Activated CD8-positive, alpha-beta memory T cell treated with anti-CD3 and anti-CD28 coated beads, Interleukin-2, amount 50 U/mL, for 24 hours (primary cell): ENCODE results near the gene OTOP3.
"Not testable (repeated sequence)": the region's sequence is repeated elsewhere in the genome, so short reads cannot be mapped to it uniquely, and the experiment has no call there.

Experiments
- DNase-seq: peaks from one replicate; pipeline ENCODE4 v3.0.0-alpha.2; 2020; ENCODE audit errors: extremely low read depth

OTOP3 gene

GRCh38 chr17:74935585-74936469 lies at the start of gene OTOP3:
Gene OTOP3, plus strand, starts transcription at chr17:74935898. Its CDS starts 24 bp downstream, at chr17:74935922.
- no peak for DNase-seq

- no peak for DNase-seq
Measured at GRCh38 chr17:74888469-74888868, 47.2 kb upstream of the OTOP3 start.

GRCh38 chr17:74890554-74890953 lies 45.1 kb upstream of the OTOP3 start:
- DNase-seq: no peak

GRCh38 chr17:74892013-74892841 lies 43.5 kb upstream of the OTOP3 start:
- DNase-seq: no peak

GRCh38 chr17:74892974-74893911 lies 42.5 kb upstream of the OTOP3 start, which contains the start of gene FADS6:
Gene FADS6, minus strand, starts transcription at chr17:74893633. Its CDS starts 38 bp downstream, at chr17:74893595.
- no peak for DNase-seq

GRCh38 chr17:74893936-74894671 lies 41.6 kb upstream of the OTOP3 start:
- DNase-seq: no peak

- DNase-seq: no peak
Measured at GRCh38 chr17:74898376-74898946, 37.2 kb upstream of the OTOP3 start.

GRCh38 chr17:74900208-74900607 lies 35.5 kb upstream of the OTOP3 start:
- no peak for DNase-seq

GRCh38 chr17:74901353-74902135 lies 34.2 kb upstream of the OTOP3 start:
- DNase-seq: no peak

GRCh38 chr17:74903034-74903433 lies 32.7 kb upstream of the OTOP3 start:
- DNase-seq: no peak

GRCh38 chr17:74903671-74904070 lies 32.0 kb upstream of the OTOP3 start:
- DNase-seq: no peak

GRCh38 chr17:74904687-74905409 lies 30.9 kb upstream of the OTOP3 start:
- no peak for DNase-seq

GRCh38 chr17:74906214-74906793 lies 29.4 kb upstream of the OTOP3 start:
- not testable (repeated sequence) for DNase-seq

GRCh38 chr17:74907012-74907411 lies 28.7 kb upstream of the OTOP3 start:
- no peak for DNase-seq

GRCh38 chr17:74909097-74909496 lies 26.6 kb upstream of the OTOP3 start:
- not testable (repeated sequence) for DNase-seq

GRCh38 chr17:74911423-74911822 lies 24.3 kb upstream of the OTOP3 start:
- not testable (repeated sequence) for DNase-seq

- DNase-seq: no peak
Measured at GRCh38 chr17:74916136-74916850, 19.4 kb upstream of the OTOP3 start.

- no peak for DNase-seq
Measured at GRCh38 chr17:74916851-74917199, 18.9 kb upstream of the OTOP3 start.
